22Rv1 (cell line): Measurements from ENCODE around the gene GUCA2B.

Experiments used
- CTCF ChIP-seq: fragments of 450-650 bp; IDR thresholded peaks from 2 replicates; pipeline ENCODE4 v1.5.1; 2017; ENCODE audit warnings: mild to moderate bottlenecking
- ZFX ChIP-seq: fragments of 450-650 bp; IDR thresholded peaks from 2 replicates; pipeline ENCODE4 v1.6.1; 2017; ENCODE audit warnings: antibody characterized with exemption, borderline replicate concordance

GRCh38 chr1:42138586-42138985 is 14.6 kb upstream of the GUCA2B start:
- TF ChIP-seq CTCF (no peak), ZFX (no peak)
